WTC11 (cell line): ENCODE measurements around the gene SPECC1L.

ENCODE experiments used
- ATF1 ChIP-seq: sonication (generic); formaldehyde crosslinking; IDR thresholded peaks from 2 replicates; pipeline ENCODE4 v1.8.1; 2023; ENCODE audit warnings: mild to moderate bottlenecking, moderate library complexity, missing genetic modification reagents
- FOXK1 ChIP-seq: sonication (generic); formaldehyde crosslinking; IDR thresholded peaks from 2 replicates; pipeline ENCODE4 v1.8.0; 2022; ENCODE audit warnings: mild to moderate bottlenecking, moderate library complexity, missing genetic modification reagents
- JAZF1 ChIP-seq: fragments of 250-450 bp; sonication (Bioruptor Pico); IDR thresholded peaks from 2 replicates; pipeline ENCODE4 v1.9.0; 2021; ENCODE audit warnings: moderate library complexity, mild to moderate bottlenecking, inconsistent platforms
- NFYB ChIP-seq: sonication (generic); formaldehyde crosslinking; conservative IDR thresholded peaks from 2 replicates; pipeline ENCODE4 v1.8.0; 2022; ENCODE audit warnings: low read depth, missing genetic modification reagents
- OVOL2 ChIP-seq: fragments of 250-450 bp; sonication (Bioruptor Pico); IDR thresholded peaks from 2 replicates; pipeline ENCODE4 v1.9.0; 2021; ENCODE audit warnings: mild to moderate bottlenecking, borderline replicate concordance
- ZNF121 ChIP-seq: sonication (generic); formaldehyde crosslinking; IDR thresholded peaks from 2 replicates; pipeline ENCODE4 v1.8.0; 2023; ENCODE audit warnings: missing genetic modification reagents
- ZNF532 ChIP-seq: fragments of 250-450 bp; sonication (Bioruptor Pico); IDR thresholded peaks from 2 replicates; pipeline ENCODE4 v1.9.0; 2021; ENCODE audit warnings: mild to moderate bottlenecking, borderline replicate concordance
- TF ChIP-seq, protein P1 (sequence below): sonication (generic); formaldehyde crosslinking; IDR thresholded peaks from 2 replicates; pipeline ENCODE4 v1.8.1; 2023; ENCODE audit warnings: mild to moderate bottlenecking, missing genetic modification reagents
- TF ChIP-seq, protein P2 (sequence below): fragments of 200-600 bp; IDR thresholded peaks from 2 replicates; pipeline ENCODE4 v1.8.0; 2022; ENCODE audit warnings: antibody characterized with exemption

DNA sequence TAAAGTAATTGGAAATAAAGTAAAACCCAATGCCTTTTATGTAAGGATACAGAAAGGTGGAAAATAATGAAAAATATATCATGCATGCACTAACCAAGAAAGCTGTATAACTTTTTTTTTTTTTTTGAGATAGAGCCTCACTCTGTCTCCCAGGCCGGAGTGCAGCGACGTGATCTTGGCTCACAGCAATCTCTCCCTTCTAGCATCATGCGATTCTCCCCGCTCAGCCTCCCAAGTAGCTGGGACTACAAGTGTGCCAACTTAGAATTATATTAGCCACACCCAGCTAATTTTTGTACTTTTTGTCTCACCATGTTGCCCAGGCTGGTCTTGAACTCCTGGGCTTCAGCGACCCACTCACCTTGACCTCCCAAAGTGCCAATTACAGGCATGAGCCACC, 30.2 kb upstream of the SPECC1L start:
- TF ChIP-seq, protein P1, sequence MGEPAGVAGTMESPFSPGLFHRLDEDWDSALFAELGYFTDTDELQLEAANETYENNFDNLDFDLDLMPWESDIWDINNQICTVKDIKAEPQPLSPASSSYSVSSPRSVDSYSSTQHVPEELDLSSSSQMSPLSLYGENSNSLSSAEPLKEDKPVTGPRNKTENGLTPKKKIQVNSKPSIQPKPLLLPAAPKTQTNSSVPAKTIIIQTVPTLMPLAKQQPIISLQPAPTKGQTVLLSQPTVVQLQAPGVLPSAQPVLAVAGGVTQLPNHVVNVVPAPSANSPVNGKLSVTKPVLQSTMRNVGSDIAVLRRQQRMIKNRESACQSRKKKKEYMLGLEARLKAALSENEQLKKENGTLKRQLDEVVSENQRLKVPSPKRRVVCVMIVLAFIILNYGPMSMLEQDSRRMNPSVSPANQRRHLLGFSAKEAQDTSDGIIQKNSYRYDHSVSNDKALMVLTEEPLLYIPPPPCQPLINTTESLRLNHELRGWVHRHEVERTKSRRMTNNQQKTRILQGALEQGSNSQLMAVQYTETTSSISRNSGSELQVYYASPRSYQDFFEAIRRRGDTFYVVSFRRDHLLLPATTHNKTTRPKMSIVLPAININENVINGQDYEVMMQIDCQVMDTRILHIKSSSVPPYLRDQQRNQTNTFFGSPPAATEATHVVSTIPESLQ (CRISPR knock-in tag) = no peak
- TF ChIP-seq ZNF532 (CRISPR knock-in tag) (no peak), FOXK1 (CRISPR knock-in tag) (no peak), OVOL2 (no peak), ATF1 (no peak), JAZF1 (CRISPR knock-in tag) (no peak), NFYB (no peak), ZNF121 (no peak)
- TF ChIP-seq, protein P2, sequence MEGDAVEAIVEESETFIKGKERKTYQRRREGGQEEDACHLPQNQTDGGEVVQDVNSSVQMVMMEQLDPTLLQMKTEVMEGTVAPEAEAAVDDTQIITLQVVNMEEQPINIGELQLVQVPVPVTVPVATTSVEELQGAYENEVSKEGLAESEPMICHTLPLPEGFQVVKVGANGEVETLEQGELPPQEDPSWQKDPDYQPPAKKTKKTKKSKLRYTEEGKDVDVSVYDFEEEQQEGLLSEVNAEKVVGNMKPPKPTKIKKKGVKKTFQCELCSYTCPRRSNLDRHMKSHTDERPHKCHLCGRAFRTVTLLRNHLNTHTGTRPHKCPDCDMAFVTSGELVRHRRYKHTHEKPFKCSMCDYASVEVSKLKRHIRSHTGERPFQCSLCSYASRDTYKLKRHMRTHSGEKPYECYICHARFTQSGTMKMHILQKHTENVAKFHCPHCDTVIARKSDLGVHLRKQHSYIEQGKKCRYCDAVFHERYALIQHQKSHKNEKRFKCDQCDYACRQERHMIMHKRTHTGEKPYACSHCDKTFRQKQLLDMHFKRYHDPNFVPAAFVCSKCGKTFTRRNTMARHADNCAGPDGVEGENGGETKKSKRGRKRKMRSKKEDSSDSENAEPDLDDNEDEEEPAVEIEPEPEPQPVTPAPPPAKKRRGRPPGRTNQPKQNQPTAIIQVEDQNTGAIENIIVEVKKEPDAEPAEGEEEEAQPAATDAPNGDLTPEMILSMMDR = no peak
